HG02981 (cell line): ENCODE measurements around the gene EEF1G.
"Not testable (repeated sequence)": the region's sequence is repeated elsewhere in the genome, so short reads cannot be mapped to it uniquely, and the experiment has no call there.

Experiments
- ATAC-seq: cut with Tn5 transposase; IDR thresholded peaks from one replicate; pipeline ENCODE4 v1.9.1; 2021; ENCODE audit warnings: mild to moderate bottlenecking, moderate library complexity; ENCODE audit not compliant: unreplicated experiment

The EEF1G gene

DNA sequence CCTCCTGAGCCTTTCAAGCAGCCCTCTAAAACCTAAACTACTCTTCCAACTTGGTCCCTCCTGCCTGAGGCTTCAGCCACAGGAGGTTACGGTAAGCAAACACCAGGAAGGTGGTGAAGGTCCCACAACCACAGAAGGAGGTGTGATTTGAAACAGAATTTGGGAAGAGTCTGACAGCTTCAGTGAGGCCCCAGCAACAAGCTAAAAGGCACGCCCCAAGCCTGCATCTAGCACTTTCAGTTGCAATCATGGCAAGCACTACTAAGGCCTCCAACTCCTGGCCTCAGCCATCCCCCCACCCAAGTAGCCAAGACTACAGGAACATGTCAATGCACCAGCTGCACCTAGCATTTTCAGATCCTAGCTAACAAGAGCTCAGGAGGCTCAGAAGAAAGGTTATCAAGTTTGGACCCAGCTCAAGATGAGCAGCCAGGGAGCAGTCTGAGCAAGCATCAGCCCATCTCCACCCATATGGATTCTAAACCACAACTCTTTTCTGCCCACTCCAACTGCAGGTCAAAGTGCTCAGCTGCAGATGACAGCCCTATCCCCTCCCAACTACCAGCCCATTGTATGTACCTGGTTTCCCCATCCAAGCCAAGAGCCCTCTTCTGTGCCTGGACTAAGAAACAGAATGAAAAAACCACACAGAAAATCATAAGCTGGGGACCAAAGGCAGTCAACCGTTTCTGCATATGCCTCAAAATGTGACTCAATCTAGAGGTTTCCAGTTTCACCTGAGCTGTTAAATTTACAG, 16.6 kb downstream of the EEF1G start:
- no peak for ATAC-seq

DNA sequence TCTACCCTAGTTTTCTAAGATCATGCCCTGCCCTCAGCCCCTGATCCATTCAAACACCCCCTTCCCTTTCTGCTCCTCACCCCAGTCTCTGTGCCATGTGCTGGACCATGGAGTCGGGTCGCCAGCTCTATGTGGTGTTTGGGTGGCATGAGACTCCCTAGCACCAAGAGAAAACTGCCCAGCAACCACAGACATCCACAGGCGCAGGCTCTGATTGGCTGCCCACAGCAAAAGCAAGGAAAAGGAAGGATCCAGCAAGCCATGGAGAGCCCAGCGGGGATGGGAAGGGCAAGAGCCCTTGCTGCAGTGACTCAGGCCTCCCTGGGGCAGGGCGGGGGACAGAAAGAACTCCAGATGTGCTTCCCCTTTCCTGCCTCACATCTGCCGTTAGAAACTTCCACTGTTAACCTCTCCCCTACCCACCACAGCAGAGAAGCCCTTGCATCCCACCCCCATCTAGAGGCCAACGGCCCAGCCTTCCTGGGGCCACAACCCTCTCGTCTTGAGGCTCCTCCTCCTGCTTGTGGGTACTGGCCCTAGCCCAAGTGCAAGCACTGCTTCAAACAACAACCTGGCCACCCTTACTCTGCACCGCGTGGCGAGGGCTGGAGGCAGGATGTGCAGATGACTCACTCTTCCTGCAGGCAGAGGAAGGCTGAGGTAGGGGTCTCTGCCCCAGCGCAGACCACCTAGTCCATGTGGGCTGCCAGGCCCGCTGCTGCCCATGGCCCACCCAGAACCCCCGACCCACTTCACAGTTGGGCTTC, 17.4 kb downstream of the EEF1G start:
- peak; percentile 30 for ATAC-seq

- ATAC-seq = peak; percentile 32
Observed at GRCh38 chr11:62555464-62556107, 18.1 kb downstream of the EEF1G start.

GRCh38 chr11:62554387-62555167, 19.1 kb downstream of the EEF1G start:
- no peak for ATAC-seq

GRCh38 chr11:62553839-62554361, 19.8 kb downstream of the EEF1G start:
- ATAC-seq = no peak

DNA sequence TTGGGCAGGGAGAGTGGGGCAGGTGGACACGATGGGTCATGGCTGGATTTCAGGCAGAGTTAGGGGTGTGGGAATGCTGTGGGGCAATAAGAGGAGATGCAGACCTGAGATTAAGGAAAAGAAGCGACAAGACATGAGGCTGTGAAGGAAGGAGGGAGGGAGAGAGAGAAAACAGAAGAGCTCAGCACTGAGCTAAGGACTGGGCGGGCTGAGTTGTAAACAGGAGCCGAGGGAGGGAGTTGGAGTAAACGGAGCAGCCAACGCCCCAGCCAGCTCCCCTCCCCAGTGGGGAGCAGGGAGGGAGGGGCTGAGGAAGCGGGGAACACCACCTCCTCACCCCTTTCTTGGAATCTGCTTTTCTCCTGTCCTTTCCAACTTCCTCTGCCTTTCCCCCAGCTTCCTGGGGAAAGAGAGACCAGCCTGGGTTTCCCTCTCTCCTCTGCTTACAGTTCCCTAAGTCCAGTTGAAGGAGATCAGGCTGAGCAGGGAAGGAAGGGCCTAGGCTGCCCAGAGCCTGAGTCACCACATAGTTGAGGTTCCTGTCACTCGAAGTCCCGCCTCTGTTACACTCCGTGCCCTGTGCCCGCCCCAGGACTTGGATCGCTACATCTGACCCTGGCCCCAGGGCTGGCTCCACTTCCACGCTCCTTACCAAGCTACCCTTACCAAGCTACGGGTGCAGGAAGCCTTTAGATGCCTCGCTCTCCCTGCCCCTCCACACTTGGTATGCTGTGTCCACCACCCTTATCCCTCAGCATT, 20.4 kb downstream of the EEF1G start:
- no peak for ATAC-seq

GRCh38 chr11:62552485-62553079, 21.1 kb downstream of the EEF1G start:
- no peak for ATAC-seq

- not testable (repeated sequence) for ATAC-seq
Observed at GRCh38 chr11:62550478-62550877, 23.2 kb downstream of the EEF1G start.

DNA sequence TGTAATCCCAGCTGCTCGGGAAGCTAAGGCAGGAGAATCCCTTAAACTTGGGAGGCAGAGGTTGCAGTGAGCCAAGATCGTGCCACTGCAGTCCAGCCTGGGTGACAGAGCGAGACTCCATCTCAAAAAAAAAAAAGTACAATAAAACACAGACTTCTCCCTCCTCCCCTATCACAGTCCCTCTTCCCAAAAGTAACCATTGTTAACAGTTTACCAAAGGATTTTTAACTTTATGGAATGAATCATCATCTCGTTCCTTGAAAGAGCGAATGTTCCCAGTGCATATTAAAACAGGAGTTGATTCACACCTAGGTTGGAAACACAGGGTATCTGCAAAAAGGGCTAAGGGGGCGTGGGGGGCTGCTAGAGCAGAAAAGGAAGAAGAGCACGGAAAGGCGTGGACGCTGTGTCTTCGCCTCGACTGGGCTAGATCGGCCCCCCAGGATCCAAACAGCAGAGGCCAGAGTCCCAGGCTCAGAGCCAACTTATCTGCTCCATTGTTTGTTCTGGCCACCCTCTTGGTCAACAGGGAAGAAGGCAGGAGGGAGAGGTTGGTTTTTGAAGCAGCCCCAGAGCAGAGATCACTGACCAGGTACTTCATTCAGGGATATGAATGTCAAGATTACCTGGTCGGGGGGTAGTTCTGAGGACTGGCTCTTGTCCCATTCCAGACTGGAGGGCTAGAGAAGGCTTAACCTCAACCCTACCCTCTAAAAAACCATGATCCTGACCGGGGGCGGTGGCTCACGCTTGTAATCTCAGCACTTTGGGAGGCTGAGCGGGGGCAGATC, 25.0 kb downstream of the EEF1G start:
- ATAC-seq = no peak

DNA sequence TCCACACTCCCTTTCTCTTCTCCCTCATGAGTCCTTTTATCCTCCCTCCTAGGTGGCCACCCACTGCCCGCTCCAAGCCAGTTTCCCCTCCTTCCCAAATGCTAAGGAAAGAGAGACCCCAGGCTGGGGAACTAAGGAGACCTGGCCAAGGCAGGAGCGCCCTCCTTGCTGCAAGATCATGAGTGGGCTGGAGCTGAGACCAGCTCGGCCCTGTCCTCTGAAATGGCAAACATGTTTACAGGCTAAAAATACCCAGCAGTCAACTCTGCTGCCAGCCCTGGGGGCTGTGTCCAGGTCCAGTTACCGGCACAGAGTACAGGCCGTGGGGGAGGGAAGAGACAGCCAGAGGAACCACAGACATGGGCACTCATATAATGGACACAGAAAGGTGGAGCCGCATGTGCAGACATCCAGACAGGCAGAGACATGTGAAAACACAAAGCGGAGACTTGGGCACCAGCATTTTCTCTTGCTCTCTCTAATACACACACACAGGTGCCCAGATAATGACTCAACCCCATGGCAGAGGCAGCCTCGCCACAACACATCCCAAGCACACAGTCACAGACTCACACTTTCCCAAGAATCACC, 25.9 kb downstream of the EEF1G start:
- ATAC-seq = no peak

GRCh38 chr11:62546929-62547625, 26.6 kb downstream of the EEF1G start:
- no peak for ATAC-seq

GRCh38 chr11:62546244-62546928, 27.3 kb downstream of the EEF1G start, which contains the start of gene AHNAK:
Gene AHNAK, minus strand, starts transcription at chr11:62546806. Its CDS starts 10,708 bp downstream, at chr11:62536098.
- no peak for ATAC-seq

- ATAC-seq = no peak
Observed at GRCh38 chr11:62545437-62546243, 28.1 kb downstream of the EEF1G start.

GRCh38 chr11:62544581-62545436, 28.9 kb downstream of the EEF1G start:
- ATAC-seq = no peak

DNA sequence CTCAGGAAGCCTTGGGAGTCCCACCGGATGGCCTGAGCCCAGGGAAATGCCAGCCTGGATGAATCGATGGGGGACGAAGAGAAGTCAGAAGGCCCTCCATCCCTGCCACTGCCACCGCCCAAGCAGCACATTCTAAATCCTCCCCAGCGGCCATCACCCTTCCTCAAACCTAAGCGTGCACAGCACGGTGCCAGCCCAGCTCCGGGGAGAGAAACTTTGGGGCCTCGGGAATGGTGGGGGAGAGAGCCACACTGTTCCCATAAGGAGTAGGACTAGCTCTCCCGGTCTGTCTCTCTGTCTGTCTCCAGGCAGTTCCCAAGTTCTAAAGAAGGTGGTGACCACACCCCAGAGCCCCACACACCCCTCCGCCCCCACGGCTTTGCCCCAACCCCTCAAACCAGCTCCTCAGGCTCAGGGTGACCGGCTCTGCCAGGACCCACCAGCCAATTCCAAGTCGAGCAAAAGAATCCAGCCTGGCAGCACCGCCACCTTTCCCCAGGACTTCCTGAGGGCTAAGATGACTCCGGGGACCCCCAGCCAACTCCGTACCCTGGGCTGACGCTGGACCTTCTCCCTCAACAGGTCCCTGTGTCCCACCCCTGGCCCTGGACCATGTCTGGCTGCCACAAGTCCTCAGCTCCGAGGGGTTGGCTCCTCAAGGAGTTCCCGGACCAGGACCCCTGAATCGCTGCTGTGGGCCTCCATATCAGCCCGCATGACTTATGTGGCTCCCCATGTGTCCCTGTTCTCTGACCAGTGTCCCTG, 29.8 kb downstream of the EEF1G start:
- ATAC-seq = no peak
